Thymus (tissue), 11 donors: ENCODE measurements around the gene LMNA. TPM values are rescaled to one million over a fixed set of nuclear protein-coding genes. Genes with fewer than 3 reads are reported as not detected.
A peak's percentile ranks its signal among the peaks of the same experiment; 100 is the strongest.

Source experiments
- DNase-seq, 9 donors: peaks; one replicate each; pipeline ENCODE4 v3.0.0-alpha.2; 2013; ENCODE audit warnings: low spot score in 9 of 9, low read depth in 6 of 9, missing footprints in 1 of 9
- H3K27ac ChIP-seq, 2 donors: one replicate each; pipeline ENCODE4 v1.5.1; 2013; ENCODE audit warnings: control low read depth in 1 of 2, low read depth in 1 of 2, low read length in 1 of 2, mild to moderate bottlenecking in 1 of 2, moderate library complexity in 1 of 2
- H3K27me3 ChIP-seq, 2 donors: one replicate each; pipeline ENCODE4 v1.5.1; 2013; ENCODE audit warnings: low read length in 1 of 2; ENCODE audit not compliant: control insufficient read depth in 2 of 2, insufficient read depth in 1 of 2
- H3K36me3 ChIP-seq, 2 donors: one replicate each; pipeline ENCODE4 v1.5.1; 2013; ENCODE audit warnings: low read length in 1 of 2, mild to moderate bottlenecking in 1 of 2, moderate library complexity in 1 of 2; ENCODE audit not compliant: control insufficient read depth in 2 of 2, insufficient read depth in 2 of 2
- H3K4me1 ChIP-seq, 2 donors: one replicate each; pipeline ENCODE4 v1.5.1; 2013; ENCODE audit warnings: low read length in 2 of 2; ENCODE audit not compliant: control insufficient read depth in 2 of 2, insufficient read depth in 2 of 2
- H3K4me3 ChIP-seq, 2 donors: one replicate each; pipeline ENCODE4 v1.5.1; 2013; ENCODE audit warnings: low read length in 2 of 2, control low read depth in 1 of 2, mild to moderate bottlenecking in 1 of 2
- H3K9me3 ChIP-seq, 2 donors: one replicate each; pipeline ENCODE4 v1.5.1; 2013; ENCODE audit warnings: low read length in 1 of 2, mild to moderate bottlenecking in 1 of 2; ENCODE audit not compliant: control insufficient read depth in 2 of 2, insufficient read depth in 1 of 2
- WGBS: extraction: QIAGEN DNeasy Blood & Tissue Kit; methylation state at CpG from one replicate; pipeline ENCODE4 v1.1.7; 2013; 5-methylcytosine and 5-hydroxymethylcytosine counted together
- polyA plus RNA-seq: library from polyadenylated mRNA; stranded (reverse); fragments of 200-250 nt; gene quantifications from one replicate; pipeline ENCODE4 v1.2.3, GENCODE V29; 2013
- total RNA-seq: library from RNA; stranded (reverse); fragments of 120-200 nt; gene quantifications from one replicate; pipeline ENCODE4 v1.2.4, GENCODE V29; 2013
- donor health status: healthy.

The LMNA gene
- total and polyA plus RNA-seq, 2 donors: 51.6 to 68.3 TPM

GRCh38 chr1:156090138-156090839, 24.2 kb upstream of the LMNA start:
- no peaks in the 10 kb centered on the region for H3K9me3 ChIP-seq
- peaks cover 0 to 6% of the 10 kb centered on the region in 2 donors for H3K4me1 ChIP-seq
- peaks cover 0 to 41% of the 10 kb centered on the region in 2 donors for H3K27me3 ChIP-seq
- H3K36me3 ChIP-seq: no peaks in the 10 kb centered on the region
- no peak overlapping the region for H3K4me3 ChIP-seq
- WGBS: 34% methylated on average over 5 of the region's 5 CpGs
- H3K27ac ChIP-seq: no peak overlapping the region
- no peak for DNase-seq

DNA sequence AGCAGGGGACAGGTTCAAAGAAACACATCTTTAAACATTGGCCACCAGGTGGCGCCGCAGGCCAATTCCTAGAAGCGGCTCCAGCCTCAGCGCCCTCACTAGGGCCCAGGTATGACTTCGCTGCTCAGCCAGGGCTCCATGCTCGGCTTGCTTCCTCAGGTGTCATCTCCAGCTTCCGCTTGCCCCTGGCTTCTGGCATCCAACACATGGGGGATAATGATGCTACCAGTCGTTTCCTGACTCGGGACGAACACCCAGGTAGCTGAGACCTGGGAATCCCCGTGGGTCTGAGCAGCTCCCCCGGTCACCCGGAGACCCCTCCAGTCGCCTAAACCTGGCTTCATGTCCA, 23.7 kb upstream of the LMNA start:
- peak in 8 of 9 donors; percentile 61 to 89 (median 81) for DNase-seq
- Histone ChIP-seq H3K4me1 (peaks cover 0 to 8% of the 10 kb centered on the region in 2 donors), H3K27me3 (peaks cover 0 to 41% of the 10 kb centered on the region in 2 donors), H3K9me3 (no peaks in the 10 kb centered on the region), H3K4me3 (no peak overlapping the region), H3K36me3 (no peaks in the 10 kb centered on the region), H3K27ac (no peak overlapping the region)
- 49% methylated on average over 14 of the region's 14 CpGs for WGBS

- Histone ChIP-seq H3K4me3 (no peak overlapping the region), H3K27me3 (peaks cover 0 to 40% of the 10 kb centered on the region in 2 donors), H3K9me3 (no peaks in the 10 kb centered on the region), H3K4me1 (peaks cover 0 to 15% of the 10 kb centered on the region in 2 donors), H3K27ac (no peak overlapping the region), H3K36me3 (no peaks in the 10 kb centered on the region)
- no peak for DNase-seq
- WGBS: 88% methylated on average over 2 of the region's 2 CpGs
Observed at GRCh38 chr1:156091610-156092009, 22.9 kb upstream of the LMNA start.

GRCh38 chr1:156095906-156096508, 18.5 kb upstream of the LMNA start:
- no peak overlapping the region for H3K27ac ChIP-seq
- H3K4me1 ChIP-seq: peaks cover 2 to 25% of the 10 kb centered on the region in 2 donors
- peaks cover 0 to 65% of the 10 kb centered on the region in 2 donors for H3K27me3 ChIP-seq
- no peak overlapping the region for H3K4me3 ChIP-seq
- WGBS: 94% methylated on average over 3 of the region's 3 CpGs
- DNase-seq: no peak
- H3K36me3 ChIP-seq: no peaks in the 10 kb centered on the region
- H3K9me3 ChIP-seq: no peaks in the 10 kb centered on the region

GRCh38 chr1:156096640-156097391, 17.7 kb upstream of the LMNA start:
- peaks cover 0 to 71% of the 10 kb centered on the region in 2 donors for H3K27me3 ChIP-seq
- H3K9me3 ChIP-seq: no peaks in the 10 kb centered on the region
- 5% methylated on average over 14 of the region's 14 CpGs for WGBS
- H3K36me3 ChIP-seq: no peaks in the 10 kb centered on the region
- peak in 7 of 9 donors; percentile 29 to 79 (median 47) for DNase-seq
- H3K27ac ChIP-seq: peak overlapping the region; percentile 37 to 64
- peaks cover 2 to 25% of the 10 kb centered on the region in 2 donors for H3K4me1 ChIP-seq
- H3K4me3 ChIP-seq: no peak overlapping the region

- H3K36me3 ChIP-seq: no peaks in the 10 kb centered on the region
- 95% methylated on average over 9 of the region's 9 CpGs for WGBS
- H3K9me3 ChIP-seq: no peaks in the 10 kb centered on the region
- no peak overlapping the region for H3K27ac ChIP-seq
- peaks cover 0 to 79% of the 10 kb centered on the region in 2 donors for H3K27me3 ChIP-seq
- H3K4me1 ChIP-seq: peaks cover 2 to 29% of the 10 kb centered on the region in 2 donors
- no peak overlapping the region for H3K4me3 ChIP-seq
- no peak for DNase-seq
Observed at GRCh38 chr1:156097499-156098178, 16.9 kb upstream of the LMNA start.

GRCh38 chr1:156098784-156099183, 15.7 kb upstream of the LMNA start:
- no peak overlapping the region for H3K27ac ChIP-seq
- 93% methylated on average over 2 of the region's 2 CpGs for WGBS
- H3K36me3 ChIP-seq: no peaks in the 10 kb centered on the region
- no peak overlapping the region for H3K4me3 ChIP-seq
- peaks cover 2 to 41% of the 10 kb centered on the region in 2 donors for H3K4me1 ChIP-seq
- peaks cover 0 to 87% of the 10 kb centered on the region in 2 donors for H3K27me3 ChIP-seq
- H3K9me3 ChIP-seq: no peaks in the 10 kb centered on the region
- no peak for DNase-seq

DNA sequence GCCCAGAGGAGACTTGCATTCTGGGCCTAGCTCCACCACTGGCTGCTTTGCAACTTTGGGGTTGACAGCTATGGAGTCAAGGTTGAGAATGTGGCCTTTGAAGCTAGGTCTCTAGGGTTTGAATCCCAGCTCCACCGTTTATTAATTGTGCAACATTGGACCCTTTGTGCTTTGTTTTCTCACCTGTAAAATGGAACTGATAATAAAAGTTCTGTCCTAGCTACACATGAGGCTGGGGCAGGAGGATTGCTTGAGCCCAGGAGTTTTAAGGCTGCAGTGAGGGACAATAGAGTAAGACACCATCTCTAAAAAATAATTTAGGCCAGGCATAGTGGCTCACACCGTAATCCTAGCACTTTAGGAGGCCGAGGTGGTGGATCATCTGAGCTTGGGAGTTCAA, 15.2 kb upstream of the LMNA start:
- no peak overlapping the region for H3K27ac ChIP-seq
- 96% methylated on average over 3 of the region's 3 CpGs for WGBS
- H3K36me3 ChIP-seq: no peaks in the 10 kb centered on the region
- no peak for DNase-seq
- H3K4me1 ChIP-seq: peaks cover 2 to 46% of the 10 kb centered on the region in 2 donors
- no peaks in the 10 kb centered on the region for H3K9me3 ChIP-seq
- H3K27me3 ChIP-seq: peaks cover 0 to 88% of the 10 kb centered on the region in 2 donors
- no peak overlapping the region for H3K4me3 ChIP-seq
